GM12878 (cell line): ENCODE measurements around the gene ERC2. TPM values are rescaled to one million over a fixed set of nuclear protein-coding genes. Genes with fewer than 3 reads are reported as not detected.

ENCODE experiments used
- ATAC-seq: fragments of 200-7000 bp; cut with Tn5 transposase; 3 replicates; pipeline ENCODE4 v1.9.1; 2020; ENCODE audit warnings: mild to moderate bottlenecking, moderate library complexity
- BruUV-seq: library from RNA; stranded (reverse); fragments of 400-500 nt; replicated peaks from 2 replicates; lab custom pipeline; 2021; lab: Mats Ljungman, UMichigan
- CTCF ChIA-PET: fragments of 300-600 bp; sonication (Branson Sonifier 250); formaldehyde crosslinking; extraction: SDS; loops from one replicate; lab custom pipeline; 2021; ENCODE audit warnings: inconsistent platforms; lab: Yijun Ruan, JAX
- POLR2A ChIA-PET: fragments of 350-600 bp; formaldehyde crosslinking; extraction: SDS; loops from one replicate; lab custom pipeline; 2021; ENCODE audit warnings: inconsistent platforms; lab: Charles Lee
- RAD21 ChIA-PET: fragments of 300-600 bp; sonication (Branson Sonifier 250); formaldehyde crosslinking; loops from one replicate; lab custom pipeline; 2023; ENCODE audit warnings: antibody characterized with exemption; ENCODE audit not compliant: unreplicated experiment; lab: Charles Lee
- SMC1A ChIA-PET: fragments of 300-600 bp; sonication (Branson Sonifier 250); formaldehyde crosslinking; loops from one replicate; lab custom pipeline; 2023; ENCODE audit not compliant: unreplicated experiment, uncharacterized antibody; lab: Charles Lee
- DNase-seq: peaks from one replicate; pipeline ENCODE4 v3.0.0-alpha.2; 2011; ENCODE audit warnings: low read depth, low spot score
- FAIRE-seq: peaks from 3 replicates; lab custom pipeline; 2011; peaks lifted over from hg19 to GRCh38; lab: Jason Lieb, UNC
- H2AFZ ChIP-seq: 2 replicates; pipeline ENCODE4 v1.6.0; 2011; ENCODE audit warnings: low read depth, low read length, control low read depth; ENCODE audit not compliant: control insufficient read depth
- H3K27ac ChIP-seq: 2 replicates; pipeline ENCODE4 v1.5.1; 2011; ENCODE audit warnings: control low read depth; ENCODE audit not compliant: control insufficient read depth, insufficient read depth
- H3K27me3 ChIP-seq, 2 experiments: replicated peaks in 1 of 2; 2 replicates each; pipeline versions ENCODE4 v1.6.0 to v1.6.1; 2011; ENCODE audit warnings: low read length in 1 of 2; ENCODE audit not compliant: control insufficient read depth in 2 of 2, insufficient read depth in 2 of 2
- H3K36me3 ChIP-seq, 2 experiments: 2 replicates each; pipeline ENCODE4 v1.5.1; 2011; ENCODE audit warnings: low read length in 1 of 2; ENCODE audit not compliant: control insufficient read depth in 2 of 2, insufficient read depth in 2 of 2
- H3K4me1 ChIP-seq: 2 replicates; pipeline ENCODE4 v1.6.1; 2011; ENCODE audit warnings: mild to moderate bottlenecking, low read length, moderate library complexity, mixed read lengths; ENCODE audit not compliant: control insufficient read depth, insufficient read depth
- H3K4me2 ChIP-seq: 2 replicates; pipeline ENCODE4 v1.6.0; 2011; ENCODE audit warnings: control low read depth; ENCODE audit not compliant: control insufficient read depth, insufficient read depth
- H3K4me3 ChIP-seq: fragments of 200-600 bp; sonication (generic); 2 replicates; pipeline ENCODE4 v1.5.1; 2016
- H3K79me2 ChIP-seq: 2 replicates; pipeline ENCODE4 v1.6.0; 2011; ENCODE audit warnings: low read length; ENCODE audit not compliant: control insufficient read depth, insufficient read depth
- H3K9ac ChIP-seq: 2 replicates; pipeline ENCODE4 v1.8.0; 2011; ENCODE audit warnings: low read length, control low read depth, mixed read lengths; ENCODE audit not compliant: control insufficient read depth, insufficient read depth
- H3K9me3 ChIP-seq: replicated peaks from 3 replicates; pipeline ENCODE4 v1.5.1; 2011; ENCODE audit warnings: mild to moderate bottlenecking, low read length; ENCODE audit not compliant: control insufficient read depth, insufficient read depth
- H4K20me1 ChIP-seq: 2 replicates; pipeline ENCODE4 v1.6.0; 2011; ENCODE audit not compliant: control insufficient read depth, insufficient read depth
- EGR1 ChIP-seq, 2 experiments: IDR thresholded peaks; 1 replicate in 1 of 2; 2 replicates in 1 of 2; pipeline ENCODE4 v1.6.1; 2011 to 2012; ENCODE audit warnings: low read depth in 2 of 2, low read length in 2 of 2, borderline replicate concordance in 1 of 2, mild to moderate bottlenecking in 1 of 2, moderate library complexity in 1 of 2
- HDAC6 ChIP-seq: fragments of 200-600 bp; sonication (generic); IDR thresholded peaks from one replicate; pipeline ENCODE4 v1.8.0; 2017; ENCODE audit warnings: antibody characterized with exemption; ENCODE audit not compliant: unreplicated experiment
- PML ChIP-seq: IDR thresholded peaks from 2 replicates; pipeline ENCODE4 v1.6.1; 2012; ENCODE audit warnings: low read length, inconsistent platforms
- RAD51 ChIP-seq: fragments of 450-650 bp; IDR thresholded peaks from 2 replicates; pipeline ENCODE4 v1.6.1; 2016; ENCODE audit warnings: moderate library complexity, mild to moderate bottlenecking, inconsistent platforms
- RB1 ChIP-seq: fragments of 450-650 bp; formaldehyde crosslinking; IDR thresholded peaks from 2 replicates; pipeline ENCODE4 v1.6.1; 2017; ENCODE audit warnings: mild to moderate bottlenecking, borderline replicate concordance
- STAT1 ChIP-seq: fragments of 450-650 bp; conservative IDR thresholded peaks from 2 replicates; pipeline ENCODE4 v1.6.1; 2014; ENCODE audit warnings: antibody characterized with exemption, mild to moderate bottlenecking
- WGBS: methylation state at CpG from one replicate; pipeline ENCODE4 v1.1.6; 2016; ENCODE audit warnings: low lambda C conversion rate; ENCODE audit not compliant: insufficient replicate concordance, insufficient coverage; ENCODE audit errors: missing lambda C conversion rate; 5-methylcytosine and 5-hydroxymethylcytosine counted together
- in situ Hi-C: fragments of 300-500 bp; cut with MboI; formaldehyde crosslinking; loops from 9 replicates; pipeline ENCODE4 v1.14.3; 2018; ENCODE audit warnings: mixed read lengths
- intact Hi-C: fragments of 100-400 bp; cut with micrococcal nuclease; formaldehyde crosslinking; loops from one replicate; pipeline ENCODE4 v1.14.2; 2022; ENCODE audit not compliant: unreplicated experiment
- polyA plus RNA-seq, 11 experiments: library from polyadenylated mRNA; depleted of rRNA in 4 of 11; unstranded in 6 of 11; stranded (reverse) in 5 of 11; fragments of >200 nt; fragmentation: Nextera tagmentation in 4 of 11; fragmentation: Illumina TruSeq in 1 of 11; extraction: Ambion mirVana in 4 of 11; extraction: Trizol in 1 of 11; gene quantifications; 1 replicate in 1 of 11; 2 replicates in 10 of 11; pipeline versions ENCODE4 v1.2.1 to v1.2.3, GENCODE V29; 2011 to 2016; ENCODE audit warnings: inconsistent platforms in 2 of 11, missing spikeins in 2 of 11, low read depth in 1 of 11
- total RNA-seq, 4 experiments: library from RNA; depleted of rRNA in 3 of 4; stranded (reverse); fragments of >200 nt in 3 of 4; fragmentation: Illumina TruSeq in 1 of 4; extraction: Trizol in 1 of 4; gene quantifications; 2 replicates each; pipeline versions ENCODE4 v1.2.1 to v1.2.3, GENCODE V29; 2013 to 2021
- TF ChIP-seq, protein P1 (sequence below): IDR thresholded peaks from 2 replicates; pipeline ENCODE4 v1.6.1; 2011; ENCODE audit warnings: borderline replicate concordance, low read depth, mild to moderate bottlenecking, moderate library complexity, low read length; ENCODE audit not compliant: insufficient read depth, poor library complexity, severe bottlenecking
- TF ChIP-seq, protein P2 (sequence below): fragments of 450-650 bp; IDR thresholded peaks from 2 replicates; pipeline ENCODE4 v1.6.1; 2017; ENCODE audit warnings: mild to moderate bottlenecking, moderate library complexity
- TF ChIP-seq, protein P3 (sequence below): fragments of 450-650 bp; formaldehyde crosslinking; IDR thresholded peaks from 2 replicates; pipeline ENCODE4 v1.4.0; 2022; ENCODE audit warnings: mild to moderate bottlenecking, moderate library complexity
- TF ChIP-seq, protein P4 (sequence below), 3 experiments: IDR thresholded peaks in 2 of 3; conservative IDR thresholded peaks in 1 of 3; 2 replicates each; pipeline ENCODE4 v1.5.1; 2011; ENCODE audit warnings: low read depth in 3 of 3, low read length in 3 of 3, mild to moderate bottlenecking in 3 of 3, control low read depth in 2 of 3, moderate library complexity in 2 of 3, inconsistent platforms in 1 of 3, mixed read lengths in 1 of 3; ENCODE audit not compliant: control insufficient read depth in 2 of 3, insufficient read depth in 1 of 3; ENCODE audit errors: extremely low read depth in 1 of 3
- TF ChIP-seq, protein P5 (sequence below): fragments of 450-650 bp; IDR thresholded peaks from 2 replicates; pipeline ENCODE4 v1.6.1; 2017; ENCODE audit warnings: low read depth, mild to moderate bottlenecking, moderate library complexity

Gene ERC2
- total and polyA plus RNA-seq, 10 of the 15 experiments (the other 5 are each of a cell fraction or from before 2014, with no cell fraction given): 0.06 to 1.4 (median 0.12) TPM; not detected in 3

DNA sequence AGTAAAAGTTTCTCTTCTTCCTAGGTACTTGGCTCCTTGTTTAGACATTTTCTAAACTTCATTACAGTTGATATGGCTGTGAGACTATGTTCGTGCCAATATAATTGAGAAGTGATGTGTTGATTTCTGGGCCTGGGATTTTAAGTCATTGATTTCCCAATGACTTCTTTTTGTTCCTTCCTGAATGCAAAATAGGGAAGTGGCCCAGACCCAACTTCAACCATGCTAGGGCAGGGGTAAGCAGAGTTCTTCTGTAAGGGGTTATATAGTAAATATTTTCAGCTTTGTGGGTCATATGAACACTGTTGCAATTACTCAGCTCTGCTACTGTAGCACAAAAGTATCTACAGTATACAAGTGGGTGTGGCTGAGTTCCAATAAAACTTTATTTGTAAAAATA is 661.1 kb downstream of the ERC2 start:
- intact Hi-C loops: no loop called here
- Histone ChIP-seq H3K36me3 (no peaks in the 10 kb centered on the region), H3K9ac (no peak overlapping the region), H3K27me3 (peaks cover 0 to 2% of the 10 kb centered on the region in 2 experiments; a peak in 2 of 4 replicates), H4K20me1 (no peaks in the 10 kb centered on the region), H3K27ac (no peak overlapping the region), H3K4me3 (no peak overlapping the region), H3K4me1 (no peaks in the 10 kb centered on the region), H2AFZ (no peak overlapping the region), H3K4me2 (no peak overlapping the region), H3K9me3 (no peaks in the 10 kb centered on the region), H3K79me2 (no peaks in the 10 kb centered on the region)
- CTCF ChIA-PET: interaction anchor here (1.0 kb wide), 1 partner anchor 372 kb away, joined by 3 read pairs; no protein-coding TSS in a partner anchor
- SMC1A ChIA-PET: no interaction called here
- BruUV-seq: no TSS peak
- ATAC-seq (no peak), FAIRE-seq (no peak), DNase-seq (no peak)
- RAD21 ChIA-PET: no interaction called here
- POLR2A ChIA-PET: no interaction called here
- 8% methylated on average over 1 of the region's 1 CpG for WGBS
- in situ Hi-C loops: no loop called here
- TF ChIP-seq, protein P1, sequence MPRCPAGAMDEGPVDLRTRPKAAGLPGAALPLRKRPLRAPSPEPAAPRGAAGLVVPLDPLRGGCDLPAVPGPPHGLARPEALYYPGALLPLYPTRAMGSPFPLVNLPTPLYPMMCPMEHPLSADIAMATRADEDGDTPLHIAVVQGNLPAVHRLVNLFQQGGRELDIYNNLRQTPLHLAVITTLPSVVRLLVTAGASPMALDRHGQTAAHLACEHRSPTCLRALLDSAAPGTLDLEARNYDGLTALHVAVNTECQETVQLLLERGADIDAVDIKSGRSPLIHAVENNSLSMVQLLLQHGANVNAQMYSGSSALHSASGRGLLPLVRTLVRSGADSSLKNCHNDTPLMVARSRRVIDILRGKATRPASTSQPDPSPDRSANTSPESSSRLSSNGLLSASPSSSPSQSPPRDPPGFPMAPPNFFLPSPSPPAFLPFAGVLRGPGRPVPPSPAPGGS: no peak
- TF ChIP-seq, protein P2, sequence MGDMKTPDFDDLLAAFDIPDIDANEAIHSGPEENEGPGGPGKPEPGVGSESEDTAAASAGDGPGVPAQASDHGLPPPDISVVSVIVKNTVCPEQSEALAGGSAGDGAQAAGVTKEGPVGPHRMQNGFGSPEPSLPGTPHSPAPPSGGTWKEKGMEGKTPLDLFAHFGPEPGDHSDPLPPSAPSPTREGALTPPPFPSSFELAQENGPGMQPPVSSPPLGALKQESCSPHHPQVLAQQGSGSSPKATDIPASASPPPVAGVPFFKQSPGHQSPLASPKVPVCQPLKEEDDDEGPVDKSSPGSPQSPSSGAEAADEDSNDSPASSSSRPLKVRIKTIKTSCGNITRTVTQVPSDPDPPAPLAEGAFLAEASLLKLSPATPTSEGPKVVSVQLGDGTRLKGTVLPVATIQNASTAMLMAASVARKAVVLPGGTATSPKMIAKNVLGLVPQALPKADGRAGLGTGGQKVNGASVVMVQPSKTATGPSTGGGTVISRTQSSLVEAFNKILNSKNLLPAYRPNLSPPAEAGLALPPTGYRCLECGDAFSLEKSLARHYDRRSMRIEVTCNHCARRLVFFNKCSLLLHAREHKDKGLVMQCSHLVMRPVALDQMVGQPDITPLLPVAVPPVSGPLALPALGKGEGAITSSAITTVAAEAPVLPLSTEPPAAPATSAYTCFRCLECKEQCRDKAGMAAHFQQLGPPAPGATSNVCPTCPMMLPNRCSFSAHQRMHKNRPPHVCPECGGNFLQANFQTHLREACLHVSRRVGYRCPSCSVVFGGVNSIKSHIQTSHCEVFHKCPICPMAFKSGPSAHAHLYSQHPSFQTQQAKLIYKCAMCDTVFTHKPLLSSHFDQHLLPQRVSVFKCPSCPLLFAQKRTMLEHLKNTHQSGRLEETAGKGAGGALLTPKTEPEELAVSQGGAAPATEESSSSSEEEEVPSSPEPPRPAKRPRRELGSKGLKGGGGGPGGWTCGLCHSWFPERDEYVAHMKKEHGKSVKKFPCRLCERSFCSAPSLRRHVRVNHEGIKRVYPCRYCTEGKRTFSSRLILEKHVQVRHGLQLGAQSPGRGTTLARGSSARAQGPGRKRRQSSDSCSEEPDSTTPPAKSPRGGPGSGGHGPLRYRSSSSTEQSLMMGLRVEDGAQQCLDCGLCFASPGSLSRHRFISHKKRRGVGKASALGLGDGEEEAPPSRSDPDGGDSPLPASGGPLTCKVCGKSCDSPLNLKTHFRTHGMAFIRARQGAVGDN: no peak
- TF ChIP-seq HDAC6 (no peak), RB1 (no peak), PML (no peak), STAT1 (no peak), EGR1 (IDR thresholded peaks at IDR 0.05; ENCODE audit: borderline replicate concordance in 1 of 2, low read depth in 2 of 2, low read length in 2 of 2) (no peak), RAD51 (no peak)
- TF ChIP-seq, protein P3, sequence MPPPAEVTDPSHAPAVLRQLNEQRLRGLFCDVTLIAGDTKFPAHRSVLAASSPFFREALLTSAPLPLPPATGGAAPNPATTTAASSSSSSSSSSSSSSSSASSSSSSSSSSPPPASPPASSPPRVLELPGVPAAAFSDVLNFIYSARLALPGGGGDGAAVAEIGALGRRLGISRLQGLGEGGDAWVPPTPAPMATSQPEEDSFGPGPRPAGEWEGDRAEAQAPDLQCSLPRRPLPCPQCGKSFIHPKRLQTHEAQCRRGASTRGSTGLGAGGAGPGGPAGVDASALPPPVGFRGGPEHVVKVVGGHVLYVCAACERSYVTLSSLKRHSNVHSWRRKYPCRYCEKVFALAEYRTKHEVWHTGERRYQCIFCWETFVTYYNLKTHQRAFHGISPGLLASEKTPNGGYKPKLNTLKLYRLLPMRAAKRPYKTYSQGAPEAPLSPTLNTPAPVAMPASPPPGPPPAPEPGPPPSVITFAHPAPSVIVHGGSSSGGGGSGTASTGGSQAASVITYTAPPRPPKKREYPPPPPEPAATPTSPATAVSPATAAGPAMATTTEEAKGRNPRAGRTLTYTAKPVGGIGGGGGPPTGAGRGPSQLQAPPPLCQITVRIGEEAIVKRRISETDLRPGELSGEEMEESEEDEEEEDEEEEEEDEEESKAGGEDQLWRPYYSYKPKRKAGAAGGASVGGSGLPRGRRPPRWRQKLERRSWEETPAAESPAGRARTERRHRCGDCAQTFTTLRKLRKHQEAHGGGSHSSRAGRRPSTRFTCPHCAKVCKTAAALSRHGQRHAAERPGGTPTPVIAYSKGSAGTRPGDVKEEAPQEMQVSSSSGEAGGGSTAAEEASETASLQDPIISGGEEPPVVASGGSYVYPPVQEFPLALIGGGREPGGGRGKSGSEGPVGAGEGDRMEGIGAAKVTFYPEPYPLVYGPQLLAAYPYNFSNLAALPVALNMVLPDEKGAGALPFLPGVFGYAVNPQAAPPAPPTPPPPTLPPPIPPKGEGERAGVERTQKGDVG (CRISPR knock-in tag): no peak
- TF ChIP-seq, protein P4, sequence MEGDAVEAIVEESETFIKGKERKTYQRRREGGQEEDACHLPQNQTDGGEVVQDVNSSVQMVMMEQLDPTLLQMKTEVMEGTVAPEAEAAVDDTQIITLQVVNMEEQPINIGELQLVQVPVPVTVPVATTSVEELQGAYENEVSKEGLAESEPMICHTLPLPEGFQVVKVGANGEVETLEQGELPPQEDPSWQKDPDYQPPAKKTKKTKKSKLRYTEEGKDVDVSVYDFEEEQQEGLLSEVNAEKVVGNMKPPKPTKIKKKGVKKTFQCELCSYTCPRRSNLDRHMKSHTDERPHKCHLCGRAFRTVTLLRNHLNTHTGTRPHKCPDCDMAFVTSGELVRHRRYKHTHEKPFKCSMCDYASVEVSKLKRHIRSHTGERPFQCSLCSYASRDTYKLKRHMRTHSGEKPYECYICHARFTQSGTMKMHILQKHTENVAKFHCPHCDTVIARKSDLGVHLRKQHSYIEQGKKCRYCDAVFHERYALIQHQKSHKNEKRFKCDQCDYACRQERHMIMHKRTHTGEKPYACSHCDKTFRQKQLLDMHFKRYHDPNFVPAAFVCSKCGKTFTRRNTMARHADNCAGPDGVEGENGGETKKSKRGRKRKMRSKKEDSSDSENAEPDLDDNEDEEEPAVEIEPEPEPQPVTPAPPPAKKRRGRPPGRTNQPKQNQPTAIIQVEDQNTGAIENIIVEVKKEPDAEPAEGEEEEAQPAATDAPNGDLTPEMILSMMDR (IDR thresholded peaks at IDR 0.05 in 2 of 3, conservative IDR thresholded peaks at IDR 0.05 in 1 of 3; ENCODE audit: control insufficient read depth in 2 of 3, extremely low read depth in 1 of 3, insufficient read depth in 1 of 3, low read depth in 3 of 3, low read length in 3 of 3): no peak
- TF ChIP-seq, protein P5, sequence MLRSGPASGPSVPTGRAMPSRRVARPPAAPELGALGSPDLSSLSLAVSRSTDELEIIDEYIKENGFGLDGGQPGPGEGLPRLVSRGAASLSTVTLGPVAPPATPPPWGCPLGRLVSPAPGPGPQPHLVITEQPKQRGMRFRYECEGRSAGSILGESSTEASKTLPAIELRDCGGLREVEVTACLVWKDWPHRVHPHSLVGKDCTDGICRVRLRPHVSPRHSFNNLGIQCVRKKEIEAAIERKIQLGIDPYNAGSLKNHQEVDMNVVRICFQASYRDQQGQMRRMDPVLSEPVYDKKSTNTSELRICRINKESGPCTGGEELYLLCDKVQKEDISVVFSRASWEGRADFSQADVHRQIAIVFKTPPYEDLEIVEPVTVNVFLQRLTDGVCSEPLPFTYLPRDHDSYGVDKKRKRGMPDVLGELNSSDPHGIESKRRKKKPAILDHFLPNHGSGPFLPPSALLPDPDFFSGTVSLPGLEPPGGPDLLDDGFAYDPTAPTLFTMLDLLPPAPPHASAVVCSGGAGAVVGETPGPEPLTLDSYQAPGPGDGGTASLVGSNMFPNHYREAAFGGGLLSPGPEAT: no peak
